ENCODE results near the gene PRF1. TPM values are rescaled to one million over a fixed set of nuclear protein-coding genes. Genes with fewer than 3 reads are reported as not detected.

PRF1 gene
- 1 to 10 TPM in 1 of 4 donors, under 1 TPM in 2, not detected in 1; 0.18 to 2.1 (median 0.31) TPM for total RNA-seq

DNA sequence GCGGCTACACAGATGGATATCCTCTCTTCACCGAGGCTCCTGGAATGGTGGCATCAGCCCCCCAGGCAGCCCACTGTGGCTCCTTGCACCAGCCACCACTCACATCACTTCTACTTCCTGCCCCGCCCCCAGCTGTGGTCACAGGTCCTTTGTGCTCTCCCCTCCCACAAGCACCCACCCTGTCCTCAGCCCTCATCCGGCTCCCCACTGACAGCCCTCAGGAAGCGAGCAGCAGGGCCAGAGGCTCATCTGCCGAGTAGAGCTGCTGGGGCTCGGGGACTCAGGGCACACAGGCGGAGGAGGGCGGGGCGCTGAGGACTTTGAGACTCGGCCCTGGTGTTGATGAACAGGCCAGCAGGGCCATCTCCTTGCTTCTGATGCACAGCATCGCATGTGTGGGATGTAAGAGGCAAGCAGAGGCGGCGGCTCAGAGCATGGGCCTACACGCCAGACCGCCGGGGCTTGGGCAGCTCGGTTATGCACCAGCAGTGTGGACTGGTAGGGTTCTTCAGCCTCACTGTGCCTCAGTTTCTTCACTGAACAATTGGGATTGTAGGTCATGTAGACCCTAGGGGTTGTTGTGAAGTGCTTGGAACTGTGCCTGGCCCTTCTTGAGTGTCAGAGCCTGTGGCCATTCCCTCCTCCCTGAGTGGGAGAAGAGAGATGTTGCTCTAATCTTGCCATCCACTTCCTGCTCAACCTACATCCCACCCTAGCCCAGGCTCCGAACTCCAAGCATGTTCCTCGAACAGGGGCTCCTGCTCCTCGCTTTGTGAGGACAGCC is at the start of gene PRF1:
Gene PRF1 (minus strand): TSS at position 77 of the 784 bp plus-strand sequence. CDS start 1,839 bp downstream, outside the sequence.
- TF ChIP-seq, protein P1, sequence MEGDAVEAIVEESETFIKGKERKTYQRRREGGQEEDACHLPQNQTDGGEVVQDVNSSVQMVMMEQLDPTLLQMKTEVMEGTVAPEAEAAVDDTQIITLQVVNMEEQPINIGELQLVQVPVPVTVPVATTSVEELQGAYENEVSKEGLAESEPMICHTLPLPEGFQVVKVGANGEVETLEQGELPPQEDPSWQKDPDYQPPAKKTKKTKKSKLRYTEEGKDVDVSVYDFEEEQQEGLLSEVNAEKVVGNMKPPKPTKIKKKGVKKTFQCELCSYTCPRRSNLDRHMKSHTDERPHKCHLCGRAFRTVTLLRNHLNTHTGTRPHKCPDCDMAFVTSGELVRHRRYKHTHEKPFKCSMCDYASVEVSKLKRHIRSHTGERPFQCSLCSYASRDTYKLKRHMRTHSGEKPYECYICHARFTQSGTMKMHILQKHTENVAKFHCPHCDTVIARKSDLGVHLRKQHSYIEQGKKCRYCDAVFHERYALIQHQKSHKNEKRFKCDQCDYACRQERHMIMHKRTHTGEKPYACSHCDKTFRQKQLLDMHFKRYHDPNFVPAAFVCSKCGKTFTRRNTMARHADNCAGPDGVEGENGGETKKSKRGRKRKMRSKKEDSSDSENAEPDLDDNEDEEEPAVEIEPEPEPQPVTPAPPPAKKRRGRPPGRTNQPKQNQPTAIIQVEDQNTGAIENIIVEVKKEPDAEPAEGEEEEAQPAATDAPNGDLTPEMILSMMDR (IDR thresholded peaks at IDR 0.05 in 4 of 5, conservative IDR thresholded peaks at IDR 0.05 in 1 of 5): no peak
- TF ChIP-seq POLR2A (IDR thresholded peaks at IDR 0.05): no peak
- in situ Hi-C loops (cut with MboI; ENCODE audit: low sequenced_read_pairs in 4 of 4): no loop called here
- no peak within 1 kb of the TSS for H3K4me3 ChIP-seq

DNA sequence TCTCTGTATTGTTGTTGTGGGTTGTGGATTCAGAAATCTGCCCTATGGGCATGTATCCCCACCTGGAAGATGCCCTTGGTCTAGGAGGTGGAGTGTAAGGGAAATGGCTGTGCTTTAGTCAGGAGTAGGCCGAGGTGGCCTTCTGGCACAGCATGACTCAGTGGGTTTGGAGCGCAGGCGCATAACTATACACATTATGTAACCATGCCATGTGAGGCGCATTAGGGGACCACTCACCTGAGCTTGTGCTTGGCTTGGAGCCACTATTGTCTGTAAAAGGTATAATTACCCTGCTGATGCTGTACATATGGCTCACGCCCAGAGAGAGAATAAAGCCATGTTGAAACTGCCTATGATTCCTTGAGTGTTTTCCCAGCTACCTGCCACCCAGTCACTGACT is 49.1 kb upstream of the PRF1 start:
- TF ChIP-seq, protein P1 (IDR thresholded peaks at IDR 0.05 in 4 of 5, conservative IDR thresholded peaks at IDR 0.05 in 1 of 5): no peak
- no peak for TF ChIP-seq POLR2A (IDR thresholded peaks at IDR 0.05)
- ATAC-seq (no peak), DNase-seq (no peak)
- Histone ChIP-seq H3K36me3 (no peaks in the 10 kb centered on the region), H3K4me3 (no peak overlapping the region), H3K27ac (no peak overlapping the region), H3K9me3 (no peaks in the 10 kb centered on the region), H3K27me3 (no peaks in the 10 kb centered on the region), H3K4me1 (no peaks in the 10 kb centered on the region)
- in situ Hi-C loops (cut with MboI; ENCODE audit: low sequenced_read_pairs in 4 of 4) (no loop called here), intact Hi-C loops (cut with DNase I; ENCODE audit: low total_unique reads) (no loop called here)

More for the DNA sequence above, at the start of gene PRF1:
- H3K36me3 ChIP-seq: no peaks in the 10 kb centered on the region
- H3K9me3 ChIP-seq: no peaks in the 10 kb centered on the region
- H3K27me3 ChIP-seq: no peaks in the 10 kb centered on the region
- no peak within 1 kb of the TSS for H3K27ac ChIP-seq
- intact Hi-C loops (cut with DNase I; ENCODE audit: low total_unique reads): no loop called here
- ATAC-seq (no peak), DNase-seq (peak in 1 of 2 donors; percentile 23)
- H3K4me1 ChIP-seq: no peaks in the 10 kb centered on the region

DNA sequence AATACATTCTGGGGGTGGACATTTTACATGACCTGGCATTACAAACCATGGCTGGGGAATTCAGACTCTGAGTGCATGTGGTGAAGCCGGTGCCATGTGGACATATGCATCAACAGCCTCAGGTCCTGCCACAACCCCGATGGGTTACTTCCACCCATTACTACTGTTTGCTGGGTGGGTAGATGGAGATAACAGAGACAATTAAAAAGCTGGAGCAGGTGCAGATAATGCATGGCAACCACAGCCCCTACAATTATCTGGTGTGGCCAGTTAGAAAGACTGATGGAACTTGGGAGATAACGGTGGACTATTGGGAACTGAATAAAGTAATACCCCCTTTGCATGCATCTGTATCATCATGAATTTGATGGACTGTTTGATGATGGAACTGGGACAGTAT is 48.2 kb upstream of the PRF1 start:
- H3K4me3 ChIP-seq: no peak overlapping the region
- intact Hi-C loops (cut with DNase I; ENCODE audit: low total_unique reads): no loop called here
- no peak overlapping the region for H3K27ac ChIP-seq
- TF ChIP-seq POLR2A (IDR thresholded peaks at IDR 0.05): no peak
- TF ChIP-seq, protein P1 (IDR thresholded peaks at IDR 0.05 in 4 of 5, conservative IDR thresholded peaks at IDR 0.05 in 1 of 5): no peak
- no peaks in the 10 kb centered on the region for H3K9me3 ChIP-seq
- in situ Hi-C loops (cut with MboI; ENCODE audit: low sequenced_read_pairs in 4 of 4): no loop called here
- no peak for ATAC-seq
- no peaks in the 10 kb centered on the region for H3K36me3 ChIP-seq
- no peak for DNase-seq
- no peaks in the 10 kb centered on the region for H3K27me3 ChIP-seq
- no peaks in the 10 kb centered on the region for H3K4me1 ChIP-seq

DNA sequence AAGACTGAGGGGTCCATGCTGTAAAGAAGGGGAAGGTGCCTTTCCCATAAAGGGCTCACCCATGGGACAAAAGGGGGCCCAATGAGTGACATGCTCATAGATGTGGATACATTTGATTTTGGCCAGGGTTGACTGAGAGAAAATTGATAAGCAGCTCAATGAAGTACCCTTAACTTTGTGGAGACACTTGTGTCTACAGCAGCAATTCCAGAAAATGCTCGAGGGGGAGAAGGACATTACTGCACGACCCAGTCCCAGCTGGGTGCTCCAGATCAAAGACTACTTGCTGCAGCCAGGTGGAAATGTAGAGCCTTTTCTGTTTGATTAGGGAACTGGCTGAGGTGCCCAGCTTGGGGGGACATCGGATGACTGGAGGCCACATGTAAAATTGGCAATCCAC is 47.6 kb upstream of the PRF1 start:
- ATAC-seq (no peak), DNase-seq (no peak)
- Histone ChIP-seq H3K9me3 (no peaks in the 10 kb centered on the region), H3K27me3 (no peaks in the 10 kb centered on the region), H3K27ac (no peak overlapping the region), H3K4me3 (no peak overlapping the region), H3K36me3 (no peaks in the 10 kb centered on the region), H3K4me1 (no peaks in the 10 kb centered on the region)
- in situ Hi-C loops (cut with MboI; ENCODE audit: low sequenced_read_pairs in 4 of 4) (no loop called here), intact Hi-C loops (cut with DNase I; ENCODE audit: low total_unique reads) (no loop called here)
- TF ChIP-seq, protein P1 (IDR thresholded peaks at IDR 0.05 in 4 of 5, conservative IDR thresholded peaks at IDR 0.05 in 1 of 5): no peak

Data from gastrocnemius medialis (tissue), 4 donors.